Measurements from ENCODE around the gene GALNTL6. TPM values are rescaled to one million over a fixed set of nuclear protein-coding genes. Genes with fewer than 3 reads are reported as not detected.
"Not testable (repeated sequence)": the region's sequence is repeated elsewhere in the genome, so short reads cannot be mapped to it uniquely, and the experiment has no call there.

The GALNTL6 gene
- total and polyA plus RNA-seq, 2 donors (not counting 1 experiment from before 2014, with no cell fraction given), result 0.99 to 1.1 TPM

DNA sequence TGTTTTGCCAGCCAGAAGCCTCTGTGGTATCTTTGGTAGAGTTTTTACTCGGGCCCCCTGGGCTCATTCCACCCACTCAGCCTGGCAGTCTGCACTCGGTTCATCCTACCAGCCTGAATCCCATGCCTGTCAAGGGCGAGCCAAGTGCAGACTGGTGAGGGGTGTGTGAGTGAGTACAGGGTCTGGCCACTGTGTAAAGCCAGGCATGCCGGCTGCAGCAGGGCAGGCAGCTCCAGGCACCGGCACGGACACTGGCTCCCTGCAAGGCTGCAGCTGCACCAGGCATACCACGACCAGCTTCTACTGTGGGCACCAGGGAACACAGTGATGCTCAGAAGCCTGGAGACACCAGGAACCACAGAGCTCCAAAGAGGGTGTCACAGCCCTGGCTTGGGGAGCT, 1161.4 kb downstream of the GALNTL6 start:
- H3K27ac Mint-ChIP-seq, result no peak overlapping the region
- H3K79me2 ChIP-seq (ENCODE audit: control insufficient read depth, insufficient read depth, low read length), result no peaks in the 10 kb centered on the region
- H3K9me3 ChIP-seq (ENCODE audit: control extremely low read depth in 1 of 3, control insufficient read depth in 2 of 3, insufficient read depth in 1 of 3, low read length in 2 of 3), result peaks cover 0 to 1% (median under 1%) of the 10 kb centered on the region in 3 donors
- 91% methylated on average over 5 of the region's 7 CpGs for WGBS (ENCODE audit: insufficient coverage)
- H2AFZ ChIP-seq (ENCODE audit: insufficient read depth, low read depth, low read length, poor library complexity, severe bottlenecking), result no peak overlapping the region
- H3K4me1 Mint-ChIP-seq, result no peaks in the 10 kb centered on the region
- ChIA-PET CTCF (no interaction called here), POLR2A (no interaction called here)
- no peak overlapping the region for H3K9ac ChIP-seq (ENCODE audit: low read length)
- no peak for TF ChIP-seq EZH2 (IDR thresholded peaks at IDR 0.05; ENCODE audit: borderline replicate concordance, insufficient read depth, low read depth, low read length, poor library complexity, severe bottlenecking)
- TF ChIP-seq, protein P1, sequence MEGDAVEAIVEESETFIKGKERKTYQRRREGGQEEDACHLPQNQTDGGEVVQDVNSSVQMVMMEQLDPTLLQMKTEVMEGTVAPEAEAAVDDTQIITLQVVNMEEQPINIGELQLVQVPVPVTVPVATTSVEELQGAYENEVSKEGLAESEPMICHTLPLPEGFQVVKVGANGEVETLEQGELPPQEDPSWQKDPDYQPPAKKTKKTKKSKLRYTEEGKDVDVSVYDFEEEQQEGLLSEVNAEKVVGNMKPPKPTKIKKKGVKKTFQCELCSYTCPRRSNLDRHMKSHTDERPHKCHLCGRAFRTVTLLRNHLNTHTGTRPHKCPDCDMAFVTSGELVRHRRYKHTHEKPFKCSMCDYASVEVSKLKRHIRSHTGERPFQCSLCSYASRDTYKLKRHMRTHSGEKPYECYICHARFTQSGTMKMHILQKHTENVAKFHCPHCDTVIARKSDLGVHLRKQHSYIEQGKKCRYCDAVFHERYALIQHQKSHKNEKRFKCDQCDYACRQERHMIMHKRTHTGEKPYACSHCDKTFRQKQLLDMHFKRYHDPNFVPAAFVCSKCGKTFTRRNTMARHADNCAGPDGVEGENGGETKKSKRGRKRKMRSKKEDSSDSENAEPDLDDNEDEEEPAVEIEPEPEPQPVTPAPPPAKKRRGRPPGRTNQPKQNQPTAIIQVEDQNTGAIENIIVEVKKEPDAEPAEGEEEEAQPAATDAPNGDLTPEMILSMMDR (IDR thresholded peaks at IDR 0.05), result no peak
- H3K36me3 ChIP-seq (replicated peaks in 1 of 2; ENCODE audit: control extremely low read depth in 1 of 2, control insufficient read depth in 1 of 2, extremely low read depth in 1 of 2, insufficient read depth in 2 of 2, low read length in 1 of 2), result no peaks in the 10 kb centered on the region
- no peaks in the 10 kb centered on the region for H3K27me3 ChIP-seq (replicated peaks in 1 of 4; ENCODE audit: control extremely low read depth in 1 of 4, control insufficient read depth in 3 of 4, insufficient read depth in 4 of 4, low read length in 3 of 4)
- no peak overlapping the region for H3K4me3 ChIP-seq (ENCODE audit: control extremely low read depth in 1 of 5, extremely low read depth in 1 of 5, insufficient read depth in 1 of 5, low read depth in 2 of 5, low read length in 4 of 5)
- H4K20me1 ChIP-seq (ENCODE audit: control insufficient read depth, insufficient read depth, low read length, poor library complexity, severe bottlenecking), result no peaks in the 10 kb centered on the region
- DNase-seq, result no peak
- peaks cover 3% of the 10 kb centered on the region for H3K9me3 Mint-ChIP-seq (ENCODE audit: insufficient read depth)
- intact Hi-C loops (cut with micrococcal nuclease), result no loop called here
- H3K27ac ChIP-seq (ENCODE audit: low read length in 2 of 2), result no peak overlapping the region
- H3K4me3 Mint-ChIP-seq, result no peak overlapping the region
- H3K27me3 Mint-ChIP-seq, result peaks cover 12% of the 10 kb centered on the region
- H3K4me2 ChIP-seq (replicated peaks; ENCODE audit: low read depth, low read length, poor library complexity, severe bottlenecking), result no peak overlapping the region
- H3K4me1 ChIP-seq (ENCODE audit: control insufficient read depth in 2 of 2, insufficient read depth in 2 of 2, low read length in 2 of 2), result no peaks in the 10 kb centered on the region
- ATAC-seq (ENCODE audit: low read depth), result no peak

GRCh38 chr4:172975651-172976229, 1162.5 kb downstream of the GALNTL6 start:
- Histone ChIP-seq H2AFZ (ENCODE audit: insufficient read depth, low read depth, low read length, poor library complexity, severe bottlenecking) (no peak overlapping the region), H3K9me3 (ENCODE audit: control extremely low read depth in 1 of 3, control insufficient read depth in 2 of 3, insufficient read depth in 1 of 3, low read length in 2 of 3) (peaks cover 0 to 1% (median 0%) of the 10 kb centered on the region in 3 donors), H3K4me2 (replicated peaks; ENCODE audit: low read depth, low read length, poor library complexity, severe bottlenecking) (no peak overlapping the region), H3K36me3 (replicated peaks in 1 of 2; ENCODE audit: control extremely low read depth in 1 of 2, control insufficient read depth in 1 of 2, extremely low read depth in 1 of 2, insufficient read depth in 2 of 2, low read length in 1 of 2) (no peaks in the 10 kb centered on the region), H3K27ac (ENCODE audit: low read length in 2 of 2) (no peak overlapping the region), H3K4me3 (ENCODE audit: control extremely low read depth in 1 of 5, extremely low read depth in 1 of 5, insufficient read depth in 1 of 5, low read depth in 2 of 5, low read length in 4 of 5) (no peak overlapping the region), H3K79me2 (ENCODE audit: control insufficient read depth, insufficient read depth, low read length) (no peaks in the 10 kb centered on the region), H4K20me1 (ENCODE audit: control insufficient read depth, insufficient read depth, low read length, poor library complexity, severe bottlenecking) (no peaks in the 10 kb centered on the region), H3K4me1 (ENCODE audit: control insufficient read depth in 2 of 2, insufficient read depth in 2 of 2, low read length in 2 of 2) (no peaks in the 10 kb centered on the region), H3K9ac (ENCODE audit: low read length) (no peak overlapping the region), H3K27me3 (replicated peaks in 1 of 4; ENCODE audit: control extremely low read depth in 1 of 4, control insufficient read depth in 3 of 4, insufficient read depth in 4 of 4, low read length in 3 of 4) (no peaks in the 10 kb centered on the region)
- Mint-ChIP-seq H3K4me3 (no peak overlapping the region), H3K27ac (no peak overlapping the region), H3K4me1 (no peaks in the 10 kb centered on the region), H3K9me3 (ENCODE audit: insufficient read depth) (no peaks in the 10 kb centered on the region), H3K27me3 (peaks cover 18% of the 10 kb centered on the region)
- WGBS (ENCODE audit: insufficient coverage), result 93% methylated on average over 9 of the region's 14 CpGs
- TF ChIP-seq, protein P1 (IDR thresholded peaks at IDR 0.05), result no peak
- TF ChIP-seq EZH2 (IDR thresholded peaks at IDR 0.05; ENCODE audit: borderline replicate concordance, insufficient read depth, low read depth, low read length, poor library complexity, severe bottlenecking), result no peak
- DNase-seq, result no peak
- intact Hi-C loops (cut with micrococcal nuclease), result no loop called here
- ChIA-PET CTCF (no interaction called here), POLR2A (no interaction called here)
- no peak for ATAC-seq (ENCODE audit: low read depth)

- H3K27ac Mint-ChIP-seq; H3K4me3 ChIP-seq (ENCODE audit: control extremely low read depth in 1 of 5, extremely low read depth in 1 of 5, insufficient read depth in 1 of 5, low read depth in 2 of 5, low read length in 4 of 5); H3K9me3 Mint-ChIP-seq (ENCODE audit: insufficient read depth); intact Hi-C loops (cut with micrococcal nuclease); H3K4me2 ChIP-seq (replicated peaks; ENCODE audit: low read depth, low read length, poor library complexity, severe bottlenecking); H3K4me3 Mint-ChIP-seq; DNase-seq; H2AFZ ChIP-seq (ENCODE audit: insufficient read depth, low read depth, low read length, poor library complexity, severe bottlenecking); H3K36me3 ChIP-seq (replicated peaks in 1 of 2; ENCODE audit: control extremely low read depth in 1 of 2, control insufficient read depth in 1 of 2, extremely low read depth in 1 of 2, insufficient read depth in 2 of 2, low read length in 1 of 2); POLR2A ChIA-PET; H3K9ac ChIP-seq (ENCODE audit: low read length); H3K4me1 ChIP-seq (ENCODE audit: control insufficient read depth in 2 of 2, insufficient read depth in 2 of 2, low read length in 2 of 2); H4K20me1 ChIP-seq (ENCODE audit: control insufficient read depth, insufficient read depth, low read length, poor library complexity, severe bottlenecking); ATAC-seq (ENCODE audit: low read depth); H3K27me3 ChIP-seq (replicated peaks in 1 of 4; ENCODE audit: control extremely low read depth in 1 of 4, control insufficient read depth in 3 of 4, insufficient read depth in 4 of 4, low read length in 3 of 4); H3K79me2 ChIP-seq (ENCODE audit: control insufficient read depth, insufficient read depth, low read length); H3K4me1 Mint-ChIP-seq; H3K27ac ChIP-seq (ENCODE audit: low read length in 2 of 2); H3K9me3 ChIP-seq (ENCODE audit: control extremely low read depth in 1 of 3, control insufficient read depth in 2 of 3, insufficient read depth in 1 of 3, low read length in 2 of 3): not testable (repeated sequence)
- peaks cover 19% of the 10 kb centered on the region for H3K27me3 Mint-ChIP-seq
- WGBS (ENCODE audit: insufficient coverage), result 92% methylated on average over 2 of the region's 4 CpGs
- CTCF ChIA-PET, result interaction anchor here (1.6 kb wide), 1 partner anchor 36 kb away, joined by 5 read pairs; no protein-coding TSS in a partner anchor
Measured at GRCh38 chr4:172977491-172978041, 1164.4 kb downstream of the GALNTL6 start.
